A549 (cell line): ENCODE measurements around the gene MEMO1.

ENCODE experiments used
- CBX2 ChIP-seq: fragments of 200-600 bp; sonication (generic); IDR thresholded peaks from 2 replicates; pipeline ENCODE4 v1.6.1; 2016; ENCODE audit warnings: low read depth, mild to moderate bottlenecking, borderline replicate concordance
- CBX8 ChIP-seq: fragments of 200-600 bp; sonication (generic); IDR thresholded peaks from 2 replicates; pipeline ENCODE4 v1.6.1; 2016
- CEBPB ChIP-seq, 2 experiments: fragments of >200 bp in 1 of 2; sonication (Bioruptor Twin) in 1 of 2; formaldehyde crosslinking in 1 of 2; IDR thresholded peaks; 2 replicates each; pipeline ENCODE4 v1.6.1; 2012 to 2016
- EP300 ChIP-seq, 2 experiments: fragments of >200 bp; sonication (Bioruptor Twin); formaldehyde crosslinking; IDR thresholded peaks; 2 replicates in 1 of 2; 3 replicates in 1 of 2; pipeline ENCODE4 v1.6.1; 2016 to 2017
- ESRRA ChIP-seq: fragments of 150-350 bp; IDR thresholded peaks from 2 replicates; pipeline ENCODE4 v1.6.1; 2014; ENCODE audit warnings: mild to moderate bottlenecking, low read length, borderline replicate concordance
- GATA3 ChIP-seq: IDR thresholded peaks from 2 replicates; pipeline ENCODE4 v1.6.1; 2012; ENCODE audit warnings: borderline replicate concordance
- HOXB13 ChIP-seq: fragments of 250-450 bp; sonication (Bioruptor Pico); IDR thresholded peaks from 2 replicates; pipeline ENCODE4 v1.5.0; 2020; ENCODE audit warnings: low read depth, mild to moderate bottlenecking, moderate library complexity
- MYC ChIP-seq: IDR thresholded peaks from 2 replicates; pipeline ENCODE4 v1.6.1; 2012; ENCODE audit warnings: mild to moderate bottlenecking, inconsistent platforms, low read length, improper control_type of control experiment, borderline replicate concordance
- NFE2L2 ChIP-seq: fragments of 150-350 bp; conservative IDR thresholded peaks from 2 replicates; pipeline ENCODE4 v1.6.1; 2014; ENCODE audit warnings: low read length
- PHF8 ChIP-seq: fragments of 200-600 bp; sonication (generic); IDR thresholded peaks from 2 replicates; pipeline ENCODE4 v1.6.1; 2016; ENCODE audit warnings: low read depth, mild to moderate bottlenecking, antibody characterized with exemption, moderate library complexity, borderline replicate concordance
- POLR2A ChIP-seq: IDR thresholded peaks from 2 replicates; pipeline ENCODE4 v1.6.1; 2012; ENCODE audit warnings: mild to moderate bottlenecking, low read length
- REST ChIP-seq: fragments of 200-600 bp; sonication (generic); IDR thresholded peaks from 2 replicates; pipeline ENCODE4 v1.6.1; 2016; ENCODE audit warnings: antibody characterized with exemption, mild to moderate bottlenecking, moderate library complexity
- TF ChIP-seq, protein P1 (sequence below): fragments of >200 bp; sonication (Bioruptor Twin); formaldehyde crosslinking; IDR thresholded peaks from 3 replicates; pipeline ENCODE4 v1.5.1; 2016
- TF ChIP-seq, protein P2 (sequence below): fragments of 450-650 bp; IDR thresholded peaks from 2 replicates; pipeline ENCODE4 v1.6.1; 2014; ENCODE audit warnings: antibody characterized with exemption

DNA sequence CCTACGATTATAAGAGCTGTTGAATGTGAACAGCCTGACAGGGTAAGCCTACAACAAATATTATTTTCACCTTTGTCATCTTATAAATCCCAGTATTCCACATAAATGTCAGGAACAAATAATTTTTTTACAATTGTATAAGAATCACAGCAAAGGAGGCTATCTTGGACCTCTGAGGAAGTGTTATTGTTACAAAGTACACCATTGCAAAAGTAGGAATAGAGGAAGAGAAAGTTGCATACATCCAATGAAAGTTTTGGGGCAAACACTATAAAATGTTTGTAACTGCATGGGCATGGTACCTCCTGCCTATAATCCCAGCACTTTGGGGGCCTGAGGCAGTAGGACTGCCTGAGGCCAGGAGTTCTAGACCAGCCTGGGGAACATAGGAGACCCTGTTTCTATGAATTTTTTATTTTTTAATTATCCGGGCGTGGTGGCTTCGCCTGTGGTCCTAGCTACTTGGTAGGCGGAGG, 715 bp upstream of the MEMO1 start:
- no peak for TF ChIP-seq PHF8
- no peak for TF ChIP-seq MYC
- TF ChIP-seq, protein P1, sequence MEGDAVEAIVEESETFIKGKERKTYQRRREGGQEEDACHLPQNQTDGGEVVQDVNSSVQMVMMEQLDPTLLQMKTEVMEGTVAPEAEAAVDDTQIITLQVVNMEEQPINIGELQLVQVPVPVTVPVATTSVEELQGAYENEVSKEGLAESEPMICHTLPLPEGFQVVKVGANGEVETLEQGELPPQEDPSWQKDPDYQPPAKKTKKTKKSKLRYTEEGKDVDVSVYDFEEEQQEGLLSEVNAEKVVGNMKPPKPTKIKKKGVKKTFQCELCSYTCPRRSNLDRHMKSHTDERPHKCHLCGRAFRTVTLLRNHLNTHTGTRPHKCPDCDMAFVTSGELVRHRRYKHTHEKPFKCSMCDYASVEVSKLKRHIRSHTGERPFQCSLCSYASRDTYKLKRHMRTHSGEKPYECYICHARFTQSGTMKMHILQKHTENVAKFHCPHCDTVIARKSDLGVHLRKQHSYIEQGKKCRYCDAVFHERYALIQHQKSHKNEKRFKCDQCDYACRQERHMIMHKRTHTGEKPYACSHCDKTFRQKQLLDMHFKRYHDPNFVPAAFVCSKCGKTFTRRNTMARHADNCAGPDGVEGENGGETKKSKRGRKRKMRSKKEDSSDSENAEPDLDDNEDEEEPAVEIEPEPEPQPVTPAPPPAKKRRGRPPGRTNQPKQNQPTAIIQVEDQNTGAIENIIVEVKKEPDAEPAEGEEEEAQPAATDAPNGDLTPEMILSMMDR = no peak
- TF ChIP-seq POLR2A = no peak
- no peak for TF ChIP-seq NFE2L2
- TF ChIP-seq REST = no peak
- no peak for TF ChIP-seq GATA3
- no peak for TF ChIP-seq HOXB13 (CRISPR knock-in tag)
- no peak for TF ChIP-seq CBX2
- TF ChIP-seq, protein P2, sequence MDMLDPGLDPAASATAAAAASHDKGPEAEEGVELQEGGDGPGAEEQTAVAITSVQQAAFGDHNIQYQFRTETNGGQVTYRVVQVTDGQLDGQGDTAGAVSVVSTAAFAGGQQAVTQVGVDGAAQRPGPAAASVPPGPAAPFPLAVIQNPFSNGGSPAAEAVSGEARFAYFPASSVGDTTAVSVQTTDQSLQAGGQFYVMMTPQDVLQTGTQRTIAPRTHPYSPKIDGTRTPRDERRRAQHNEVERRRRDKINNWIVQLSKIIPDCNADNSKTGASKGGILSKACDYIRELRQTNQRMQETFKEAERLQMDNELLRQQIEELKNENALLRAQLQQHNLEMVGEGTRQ = no peak
- TF ChIP-seq ESRRA = no peak
- TF ChIP-seq EP300 (IDR thresholded peaks at IDR 0.05) = no peak
- no peak for TF ChIP-seq CBX8
- TF ChIP-seq CEBPB (IDR thresholded peaks at IDR 0.05) = no peak
